ENCODE results near the gene CLDN1.

DNA sequence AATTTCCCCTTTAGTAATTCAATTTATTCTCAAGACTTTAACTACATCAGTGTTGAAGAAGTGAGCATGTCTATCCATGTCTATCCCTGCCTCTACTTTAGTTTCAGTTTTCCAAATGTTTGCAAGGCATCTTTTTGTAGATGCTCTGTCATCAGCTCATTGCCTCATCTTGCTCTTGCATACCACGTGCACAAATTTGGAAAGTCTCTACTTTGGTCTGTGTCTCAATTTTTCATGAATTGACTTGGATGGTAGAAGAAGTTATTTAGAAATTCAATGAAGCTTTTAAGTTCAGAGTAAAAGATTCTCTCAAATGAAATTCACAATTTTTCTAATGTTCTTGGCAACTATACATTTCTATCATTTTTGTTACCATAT, 55.3 kb downstream of the CLDN1 start:
- TF ChIP-seq, protein P1, sequence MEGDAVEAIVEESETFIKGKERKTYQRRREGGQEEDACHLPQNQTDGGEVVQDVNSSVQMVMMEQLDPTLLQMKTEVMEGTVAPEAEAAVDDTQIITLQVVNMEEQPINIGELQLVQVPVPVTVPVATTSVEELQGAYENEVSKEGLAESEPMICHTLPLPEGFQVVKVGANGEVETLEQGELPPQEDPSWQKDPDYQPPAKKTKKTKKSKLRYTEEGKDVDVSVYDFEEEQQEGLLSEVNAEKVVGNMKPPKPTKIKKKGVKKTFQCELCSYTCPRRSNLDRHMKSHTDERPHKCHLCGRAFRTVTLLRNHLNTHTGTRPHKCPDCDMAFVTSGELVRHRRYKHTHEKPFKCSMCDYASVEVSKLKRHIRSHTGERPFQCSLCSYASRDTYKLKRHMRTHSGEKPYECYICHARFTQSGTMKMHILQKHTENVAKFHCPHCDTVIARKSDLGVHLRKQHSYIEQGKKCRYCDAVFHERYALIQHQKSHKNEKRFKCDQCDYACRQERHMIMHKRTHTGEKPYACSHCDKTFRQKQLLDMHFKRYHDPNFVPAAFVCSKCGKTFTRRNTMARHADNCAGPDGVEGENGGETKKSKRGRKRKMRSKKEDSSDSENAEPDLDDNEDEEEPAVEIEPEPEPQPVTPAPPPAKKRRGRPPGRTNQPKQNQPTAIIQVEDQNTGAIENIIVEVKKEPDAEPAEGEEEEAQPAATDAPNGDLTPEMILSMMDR (IDR thresholded peaks at IDR 0.05), result no peak
- TF ChIP-seq POLR2A (IDR thresholded peaks at IDR 0.05) (no peak), EP300 (IDR thresholded peaks at IDR 0.05) (no peak)
